Measurements from ENCODE around the gene GRIA3.
"Not testable (repeated sequence)": the region's sequence is repeated elsewhere in the genome, so short reads cannot be mapped to it uniquely, and the experiment has no call there.

Gene GRIA3

DNA sequence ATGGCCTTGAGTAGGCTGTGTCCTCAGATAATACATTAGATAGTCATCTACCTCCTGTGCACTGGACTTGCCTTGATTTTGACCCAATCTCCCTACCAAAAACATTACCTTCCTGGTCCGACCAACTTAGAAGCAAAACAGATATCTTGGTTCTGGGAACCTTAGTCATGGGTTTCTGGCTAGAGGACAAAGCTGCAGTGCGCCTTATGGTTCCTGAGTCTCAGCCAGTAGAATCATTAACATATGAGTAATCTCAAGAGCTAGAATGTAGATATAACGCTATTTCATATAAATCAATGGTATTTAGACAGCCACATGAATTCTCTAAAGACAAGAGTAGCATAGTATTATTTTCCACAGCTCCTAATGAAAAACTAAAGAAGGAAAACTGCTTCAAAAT, 83.1 kb downstream of the GRIA3 start:
- Histone ChIP-seq H3K9me3 (ENCODE audit: control insufficient read depth, insufficient read depth, low read length) (no peaks in the 10 kb centered on the region), H3K4me1 (ENCODE audit: insufficient read depth, low read length) (peaks cover 17% of the 10 kb centered on the region; the same call in 1 of the 2 replicates), H3K36me3 (ENCODE audit: insufficient read depth, low read length) (no peaks in the 10 kb centered on the region), H3K9ac (ENCODE audit: low read depth, low read length) (no peak overlapping the region)

- Histone ChIP-seq H3K4me1 (ENCODE audit: insufficient read depth, low read length) (no peaks in the 10 kb centered on the region), H3K9ac (ENCODE audit: low read depth, low read length) (no peak overlapping the region), H3K9me3 (ENCODE audit: control insufficient read depth, insufficient read depth, low read length) (no peaks in the 10 kb centered on the region), H3K36me3 (ENCODE audit: insufficient read depth, low read length) (no peaks in the 10 kb centered on the region)
Measured at GRCh38 chrX:123271902-123272301, 87.8 kb downstream of the GRIA3 start.

DNA sequence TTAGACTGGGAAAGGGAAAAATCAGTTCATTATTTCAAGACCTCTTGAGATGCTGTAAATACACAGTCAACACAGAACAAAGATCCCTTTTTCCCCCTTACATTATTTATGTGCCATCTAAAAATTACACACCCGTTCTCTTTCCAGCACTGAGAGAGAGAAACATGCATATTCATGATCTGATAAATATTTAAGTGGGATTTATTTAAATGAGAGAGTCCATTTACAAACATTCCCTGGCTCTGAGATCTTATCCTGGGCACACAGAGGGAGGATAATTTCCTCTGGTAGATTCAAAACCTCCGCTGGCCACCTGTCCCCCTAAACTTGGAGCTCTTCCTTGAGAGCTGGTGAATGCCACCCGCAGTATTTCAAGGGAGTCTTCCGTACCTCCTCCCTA, 88.6 kb downstream of the GRIA3 start:
- H3K9me3 ChIP-seq (ENCODE audit: control insufficient read depth, insufficient read depth, low read length), result no peaks in the 10 kb centered on the region
- no peak overlapping the region for H3K9ac ChIP-seq (ENCODE audit: low read depth, low read length)
- peaks cover 2% of the 10 kb centered on the region for H3K4me1 ChIP-seq (ENCODE audit: insufficient read depth, low read length)
- no peaks in the 10 kb centered on the region for H3K36me3 ChIP-seq (ENCODE audit: insufficient read depth, low read length)

GRCh38 chrX:123274796-123275195, 90.7 kb downstream of the GRIA3 start:
- Histone ChIP-seq H3K9me3 (ENCODE audit: control insufficient read depth, insufficient read depth, low read length) (no peaks in the 10 kb centered on the region), H3K36me3 (ENCODE audit: insufficient read depth, low read length) (no peaks in the 10 kb centered on the region), H3K9ac (ENCODE audit: low read depth, low read length) (no peak overlapping the region), H3K4me1 (ENCODE audit: insufficient read depth, low read length) (peaks cover 8% of the 10 kb centered on the region)

- Histone ChIP-seq H3K36me3 (ENCODE audit: insufficient read depth, low read length) (no peaks in the 10 kb centered on the region), H3K9ac (ENCODE audit: low read depth, low read length) (no peak overlapping the region), H3K4me1 (ENCODE audit: insufficient read depth, low read length) (peaks cover 8% of the 10 kb centered on the region), H3K9me3 (ENCODE audit: control insufficient read depth, insufficient read depth, low read length) (no peaks in the 10 kb centered on the region)
Measured at GRCh38 chrX:123277347-123277746, 93.3 kb downstream of the GRIA3 start.

DNA sequence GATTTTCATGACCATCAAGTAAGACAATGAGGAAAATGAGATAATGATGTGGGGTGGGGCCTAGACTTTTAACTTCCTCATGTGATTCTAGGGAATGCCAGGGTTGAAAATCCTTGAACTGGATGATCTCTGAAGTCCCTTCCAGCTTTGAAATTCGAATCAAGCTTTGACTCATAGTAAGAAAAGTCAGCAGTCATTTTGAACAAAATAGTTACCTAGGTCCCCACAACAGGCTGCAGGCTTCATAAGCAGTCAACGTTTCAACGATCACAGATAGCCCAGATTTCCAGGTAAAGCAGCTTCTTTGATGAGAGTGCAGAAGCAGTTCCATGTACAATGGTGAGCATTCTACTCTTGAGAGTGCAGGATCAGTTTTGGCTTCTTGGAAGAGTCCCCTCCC, 93.7 kb downstream of the GRIA3 start:
- no peaks in the 10 kb centered on the region for H3K36me3 ChIP-seq (ENCODE audit: insufficient read depth, low read length)
- no peak overlapping the region for H3K9ac ChIP-seq (ENCODE audit: low read depth, low read length)
- H3K4me1 ChIP-seq (ENCODE audit: insufficient read depth, low read length), result peaks cover 8% of the 10 kb centered on the region
- H3K9me3 ChIP-seq (ENCODE audit: control insufficient read depth, insufficient read depth, low read length), result no peaks in the 10 kb centered on the region

DNA sequence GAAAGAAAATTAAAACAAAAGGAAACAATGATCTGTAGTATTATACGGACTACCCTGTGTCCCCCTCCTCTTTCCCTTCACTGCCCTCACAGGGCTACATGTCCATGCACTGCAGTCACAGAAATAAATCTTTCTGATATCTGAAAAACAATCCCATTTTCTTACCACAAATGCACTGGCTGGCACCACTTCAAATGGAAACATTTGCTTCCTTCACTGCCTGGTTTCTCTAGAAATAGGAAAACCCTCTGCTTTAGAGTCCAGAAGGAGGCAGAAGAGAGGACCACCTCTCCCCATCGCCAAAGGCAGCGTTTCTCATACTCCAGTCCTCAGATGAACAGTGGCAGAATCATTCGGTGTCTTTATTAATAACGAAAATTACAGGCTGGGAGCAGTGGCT, 98.2 kb downstream of the GRIA3 start:
- Histone ChIP-seq H3K36me3 (ENCODE audit: insufficient read depth, low read length) (no peaks in the 10 kb centered on the region), H3K9me3 (ENCODE audit: control insufficient read depth, insufficient read depth, low read length) (no peaks in the 10 kb centered on the region), H3K4me1 (ENCODE audit: insufficient read depth, low read length) (peaks cover 8% of the 10 kb centered on the region), H3K9ac (ENCODE audit: low read depth, low read length) (no peak overlapping the region)

DNA sequence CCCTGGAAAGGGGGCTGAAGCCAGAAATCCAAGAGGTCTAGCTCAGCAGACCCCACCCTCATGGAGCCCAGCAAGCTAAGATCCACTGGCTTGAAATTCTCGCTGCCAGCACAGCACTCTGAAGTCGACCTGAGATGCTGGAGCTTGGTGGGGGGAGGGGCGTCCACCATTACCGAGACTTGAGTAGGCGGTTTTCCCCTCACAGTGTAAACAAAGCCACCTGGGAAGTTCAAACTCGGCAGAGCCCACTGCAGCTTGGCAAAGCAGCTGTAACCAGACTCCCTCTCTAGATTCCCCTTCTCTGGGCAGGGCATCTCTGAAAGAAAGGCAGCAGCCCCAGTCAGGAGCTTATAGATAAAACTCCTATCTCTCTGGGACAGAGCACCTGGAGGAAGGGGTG, 99.3 kb downstream of the GRIA3 start:
- not testable (repeated sequence) for H3K9ac ChIP-seq (ENCODE audit: low read depth, low read length); H3K9me3 ChIP-seq (ENCODE audit: control insufficient read depth, insufficient read depth, low read length); H3K36me3 ChIP-seq (ENCODE audit: insufficient read depth, low read length); H3K4me1 ChIP-seq (ENCODE audit: insufficient read depth, low read length)

- no peak overlapping the region for H3K9ac ChIP-seq (ENCODE audit: low read depth, low read length)
- H3K36me3 ChIP-seq (ENCODE audit: insufficient read depth, low read length), result no peaks in the 10 kb centered on the region
- no peaks in the 10 kb centered on the region for H3K9me3 ChIP-seq (ENCODE audit: control insufficient read depth, insufficient read depth, low read length)
- H3K4me1 ChIP-seq (ENCODE audit: insufficient read depth, low read length), result no peaks in the 10 kb centered on the region
Measured at GRCh38 chrX:123291623-123292022, 107.5 kb downstream of the GRIA3 start.

DNA sequence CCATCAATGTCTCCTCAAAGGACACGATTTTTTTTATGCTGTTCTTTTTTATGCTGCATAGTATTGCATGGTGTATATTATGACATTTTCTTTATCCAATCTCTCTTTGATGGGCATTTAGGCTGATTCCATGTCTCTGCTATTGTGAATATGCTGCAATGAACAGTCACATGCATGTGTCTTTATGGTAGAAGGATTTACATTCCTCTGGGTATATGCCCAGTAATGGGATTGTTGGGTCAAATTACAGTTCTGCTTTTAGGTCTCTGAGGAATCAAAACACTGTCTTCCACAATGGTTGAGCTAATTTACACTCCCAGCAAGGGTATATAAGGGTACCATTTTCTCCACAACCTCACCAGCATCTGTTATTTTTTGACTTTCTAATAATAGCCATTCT, 113.9 kb downstream of the GRIA3 start:
- Histone ChIP-seq H3K9me3 (ENCODE audit: control insufficient read depth, insufficient read depth, low read length) (no peaks in the 10 kb centered on the region), H3K4me1 (ENCODE audit: insufficient read depth, low read length) (no peaks in the 10 kb centered on the region), H3K36me3 (ENCODE audit: insufficient read depth, low read length) (no peaks in the 10 kb centered on the region), H3K9ac (ENCODE audit: low read depth, low read length) (no peak overlapping the region)

DNA sequence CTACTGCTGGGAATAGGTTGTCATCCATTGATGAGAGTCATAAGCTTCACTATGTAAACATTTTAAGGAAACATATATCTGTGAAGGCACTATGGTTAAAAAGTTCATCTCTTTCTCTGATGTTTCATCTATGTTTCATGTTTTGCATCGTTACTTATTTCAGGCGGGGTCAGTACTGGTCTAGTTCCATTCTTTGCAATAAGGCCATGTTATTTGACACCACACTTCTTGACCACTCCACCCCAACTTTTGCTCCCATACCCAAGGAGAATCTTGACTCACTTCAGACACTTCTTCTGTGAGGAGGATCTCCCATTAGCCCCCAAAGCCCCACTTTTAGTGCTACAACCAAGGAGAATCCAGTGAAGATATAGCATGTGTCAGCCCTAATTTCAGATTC, 119.4 kb downstream of the GRIA3 start:
- Histone ChIP-seq H3K4me1 (ENCODE audit: insufficient read depth, low read length) (no peaks in the 10 kb centered on the region), H3K9me3 (ENCODE audit: control insufficient read depth, insufficient read depth, low read length) (no peaks in the 10 kb centered on the region), H3K36me3 (ENCODE audit: insufficient read depth, low read length) (no peaks in the 10 kb centered on the region), H3K9ac (ENCODE audit: low read depth, low read length) (no peak overlapping the region)

GRCh38 chrX:123308658-123309057, 124.6 kb downstream of the GRIA3 start:
- H3K9me3 ChIP-seq (ENCODE audit: control insufficient read depth, insufficient read depth, low read length), result no peaks in the 10 kb centered on the region
- no peak overlapping the region for H3K9ac ChIP-seq (ENCODE audit: low read depth, low read length)
- no peaks in the 10 kb centered on the region for H3K36me3 ChIP-seq (ENCODE audit: insufficient read depth, low read length)
- H3K4me1 ChIP-seq (ENCODE audit: insufficient read depth, low read length), result no peaks in the 10 kb centered on the region

- no peak overlapping the region for H3K9ac ChIP-seq (ENCODE audit: low read depth, low read length)
- no peaks in the 10 kb centered on the region for H3K36me3 ChIP-seq (ENCODE audit: insufficient read depth, low read length)
- no peaks in the 10 kb centered on the region for H3K4me1 ChIP-seq (ENCODE audit: insufficient read depth, low read length)
- H3K9me3 ChIP-seq (ENCODE audit: control insufficient read depth, insufficient read depth, low read length), result no peaks in the 10 kb centered on the region
Measured at GRCh38 chrX:123310112-123310511, 126.0 kb downstream of the GRIA3 start.

DNA sequence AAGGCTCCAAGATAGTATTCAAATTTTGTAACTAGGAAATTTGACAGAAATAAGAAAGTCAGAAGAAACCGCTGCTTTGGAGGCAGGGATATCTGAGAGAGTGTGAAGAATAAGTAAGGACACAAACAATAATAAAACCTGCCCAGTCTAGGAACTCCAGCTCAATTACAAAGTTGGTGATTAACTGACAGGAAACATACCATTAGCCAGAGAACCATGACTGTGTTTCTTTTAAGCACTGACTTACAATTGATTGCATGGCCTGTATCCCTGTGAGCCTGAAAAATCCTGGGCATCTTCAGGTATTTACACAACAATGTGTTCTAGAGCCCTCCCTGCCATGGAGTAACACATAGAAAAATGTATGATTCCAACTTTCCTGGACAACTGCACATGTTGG, 127.4 kb downstream of the GRIA3 start:
- no peaks in the 10 kb centered on the region for H3K4me1 ChIP-seq (ENCODE audit: insufficient read depth, low read length)
- no peaks in the 10 kb centered on the region for H3K36me3 ChIP-seq (ENCODE audit: insufficient read depth, low read length)
- H3K9ac ChIP-seq (ENCODE audit: low read depth, low read length), result no peak overlapping the region
- H3K9me3 ChIP-seq (ENCODE audit: control insufficient read depth, insufficient read depth, low read length), result no peaks in the 10 kb centered on the region; the same call in 1 of the 2 replicates

DNA sequence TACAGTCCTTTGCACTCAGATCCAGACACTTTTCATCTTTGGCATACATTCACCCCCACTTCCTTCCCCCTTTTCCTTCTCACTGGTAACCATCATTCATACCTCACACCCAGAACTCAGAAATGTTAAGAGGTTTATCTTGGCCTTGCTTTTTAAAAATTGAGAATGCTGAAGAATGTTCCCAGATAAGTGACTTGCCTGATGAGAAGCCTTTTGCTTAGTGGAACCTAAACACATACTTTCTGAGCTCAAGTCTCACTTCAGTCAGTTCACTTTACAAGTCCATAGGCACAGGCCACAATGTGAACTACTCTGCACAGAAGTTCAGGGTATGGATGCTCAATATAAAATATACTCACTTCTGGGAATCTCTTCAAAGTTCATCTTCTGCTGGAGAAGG, 129.4 kb downstream of the GRIA3 start:
- Histone ChIP-seq H3K9me3 (ENCODE audit: control insufficient read depth, insufficient read depth, low read length) (no peaks in the 10 kb centered on the region; the same call in 1 of the 2 replicates), H3K4me1 (ENCODE audit: insufficient read depth, low read length) (no peaks in the 10 kb centered on the region), H3K36me3 (ENCODE audit: insufficient read depth, low read length) (no peaks in the 10 kb centered on the region), H3K9ac (ENCODE audit: low read depth, low read length) (no peak overlapping the region)

- Histone ChIP-seq H3K9me3 (ENCODE audit: control insufficient read depth, insufficient read depth, low read length) (no peaks in the 10 kb centered on the region; the same call in 1 of the 2 replicates), H3K9ac (ENCODE audit: low read depth, low read length) (no peak overlapping the region), H3K4me1 (ENCODE audit: insufficient read depth, low read length) (peaks cover 22% of the 10 kb centered on the region), H3K36me3 (ENCODE audit: insufficient read depth, low read length) (no peaks in the 10 kb centered on the region)
Measured at GRCh38 chrX:123320622-123321021, 136.5 kb downstream of the GRIA3 start.
